Nephron progenitor cell (in vitro differentiated cells): Measurements from ENCODE around the gene KCNK5.

Experiments used
- DNase-seq: peaks from one replicate; pipeline ENCODE4 v3.0.0; 2021
- H3K27ac Mint-ChIP-seq: 2 replicates; pipeline ENCODE4 v1.8.0; 2021; ENCODE audit warnings: mild to moderate bottlenecking, moderate library complexity, mixed read lengths
- H3K27me3 Mint-ChIP-seq: 2 replicates; pipeline ENCODE4 v1.8.0; 2021; ENCODE audit warnings: mild to moderate bottlenecking, low read depth, mixed read lengths; ENCODE audit not compliant: poor library complexity
- H3K36me3 Mint-ChIP-seq: 2 replicates; pipeline ENCODE4 v1.8.0; 2021; ENCODE audit warnings: low read depth, mixed read lengths
- H3K4me1 Mint-ChIP-seq: 2 replicates; pipeline ENCODE4 v1.8.0; 2021; ENCODE audit warnings: mixed read lengths
- H3K4me3 Mint-ChIP-seq: 2 replicates; pipeline ENCODE4 v1.8.0; 2021; ENCODE audit warnings: mild to moderate bottlenecking, moderate library complexity, mixed read lengths
- H3K9me3 Mint-ChIP-seq: 2 replicates; pipeline ENCODE4 v1.8.0; 2021; ENCODE audit warnings: mild to moderate bottlenecking, moderate library complexity, mixed read lengths
- TF ChIP-seq, protein P1 (sequence below): fragments of 200-600 bp; sonication (generic); IDR thresholded peaks from 2 replicates; pipeline ENCODE4 v1.5.0; 2021; ENCODE audit warnings: antibody characterized with exemption

KCNK5 gene

DNA sequence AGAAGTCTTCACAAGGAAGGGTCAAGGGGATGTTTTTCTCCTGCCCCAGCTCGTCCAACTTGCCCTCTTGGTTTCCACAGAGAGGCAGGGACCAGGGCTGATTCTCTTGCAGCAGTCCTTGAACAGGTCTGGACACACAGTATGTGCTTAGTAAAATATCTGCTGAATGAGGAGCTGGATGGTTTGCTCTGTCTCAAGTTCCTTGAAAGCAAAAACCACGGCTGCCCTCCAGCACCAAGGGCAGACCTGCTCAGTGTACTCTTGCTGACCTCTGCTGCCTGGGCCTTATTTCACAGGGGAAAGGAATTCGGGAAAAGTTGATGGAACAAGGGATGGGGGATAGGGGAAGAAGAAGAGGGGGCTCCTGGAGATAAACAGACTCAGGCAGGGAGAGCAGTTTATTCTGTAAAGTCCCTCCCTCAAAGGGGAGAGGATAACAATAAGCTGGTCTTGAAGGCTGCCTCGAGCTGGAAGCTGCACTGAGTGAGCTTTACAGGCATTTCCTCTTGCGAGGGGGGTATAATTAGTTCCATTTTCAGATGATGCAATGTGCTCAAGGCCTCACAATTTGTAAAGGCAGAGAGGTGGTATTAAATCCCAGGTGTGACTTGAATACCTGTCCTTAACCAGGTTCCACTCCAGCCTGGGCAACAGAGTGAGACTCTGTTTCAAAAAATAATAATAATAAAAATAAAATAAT, 10.3 kb downstream of the KCNK5 start:
- Mint-ChIP-seq H3K36me3 (peaks cover 55% of the 10 kb centered on the region), H3K27ac (peak overlapping the region; percentile 4), H3K4me1 (peaks cover 89% of the 10 kb centered on the region), H3K9me3 (no peaks in the 10 kb centered on the region), H3K27me3 (peaks cover 14% of the 10 kb centered on the region), H3K4me3 (no peak overlapping the region)
- DNase-seq: no peak
- TF ChIP-seq, protein P1, sequence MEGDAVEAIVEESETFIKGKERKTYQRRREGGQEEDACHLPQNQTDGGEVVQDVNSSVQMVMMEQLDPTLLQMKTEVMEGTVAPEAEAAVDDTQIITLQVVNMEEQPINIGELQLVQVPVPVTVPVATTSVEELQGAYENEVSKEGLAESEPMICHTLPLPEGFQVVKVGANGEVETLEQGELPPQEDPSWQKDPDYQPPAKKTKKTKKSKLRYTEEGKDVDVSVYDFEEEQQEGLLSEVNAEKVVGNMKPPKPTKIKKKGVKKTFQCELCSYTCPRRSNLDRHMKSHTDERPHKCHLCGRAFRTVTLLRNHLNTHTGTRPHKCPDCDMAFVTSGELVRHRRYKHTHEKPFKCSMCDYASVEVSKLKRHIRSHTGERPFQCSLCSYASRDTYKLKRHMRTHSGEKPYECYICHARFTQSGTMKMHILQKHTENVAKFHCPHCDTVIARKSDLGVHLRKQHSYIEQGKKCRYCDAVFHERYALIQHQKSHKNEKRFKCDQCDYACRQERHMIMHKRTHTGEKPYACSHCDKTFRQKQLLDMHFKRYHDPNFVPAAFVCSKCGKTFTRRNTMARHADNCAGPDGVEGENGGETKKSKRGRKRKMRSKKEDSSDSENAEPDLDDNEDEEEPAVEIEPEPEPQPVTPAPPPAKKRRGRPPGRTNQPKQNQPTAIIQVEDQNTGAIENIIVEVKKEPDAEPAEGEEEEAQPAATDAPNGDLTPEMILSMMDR: no peak

DNA sequence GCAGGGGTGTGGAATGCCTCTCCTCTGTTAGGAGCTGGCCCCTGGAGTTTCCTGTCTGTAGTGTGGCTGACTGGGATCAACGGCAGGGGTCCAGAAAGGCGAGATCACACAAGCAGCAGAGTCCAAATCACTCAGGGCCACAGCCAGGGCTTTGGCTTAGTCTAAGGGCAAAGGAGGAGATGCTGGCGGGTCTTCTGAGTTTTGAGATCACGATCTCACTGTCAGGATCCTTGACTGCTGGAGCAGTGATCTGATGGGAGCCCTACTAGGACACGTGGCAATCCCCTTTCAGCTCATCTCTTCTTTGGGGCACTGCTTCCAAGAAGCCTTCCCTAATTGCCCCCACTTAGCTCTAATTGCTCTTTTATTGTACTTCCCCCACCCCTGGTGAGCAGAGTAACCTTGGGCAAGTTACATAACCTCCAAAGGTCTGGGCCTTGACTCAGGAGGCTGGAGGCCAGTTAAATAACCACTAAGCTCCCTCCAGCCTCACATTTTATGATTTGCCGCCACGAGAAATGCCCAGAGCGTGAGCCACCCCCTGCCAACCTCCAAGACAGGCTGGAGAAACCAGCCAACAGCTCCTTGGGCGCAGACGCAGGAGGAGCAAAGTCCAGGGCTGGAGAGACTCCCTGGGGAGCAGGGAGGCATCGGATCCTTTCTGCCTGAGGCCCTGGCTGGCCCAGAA, 12.0 kb downstream of the KCNK5 start:
- Mint-ChIP-seq H3K4me1 (peaks cover 86% of the 10 kb centered on the region), H3K27me3 (peaks cover 18% of the 10 kb centered on the region), H3K36me3 (peaks cover 49% of the 10 kb centered on the region), H3K27ac (peak overlapping the region; percentile 91), H3K4me3 (no peak overlapping the region), H3K9me3 (no peaks in the 10 kb centered on the region)
- TF ChIP-seq, protein P1: no peak
- DNase-seq: no peak

DNA sequence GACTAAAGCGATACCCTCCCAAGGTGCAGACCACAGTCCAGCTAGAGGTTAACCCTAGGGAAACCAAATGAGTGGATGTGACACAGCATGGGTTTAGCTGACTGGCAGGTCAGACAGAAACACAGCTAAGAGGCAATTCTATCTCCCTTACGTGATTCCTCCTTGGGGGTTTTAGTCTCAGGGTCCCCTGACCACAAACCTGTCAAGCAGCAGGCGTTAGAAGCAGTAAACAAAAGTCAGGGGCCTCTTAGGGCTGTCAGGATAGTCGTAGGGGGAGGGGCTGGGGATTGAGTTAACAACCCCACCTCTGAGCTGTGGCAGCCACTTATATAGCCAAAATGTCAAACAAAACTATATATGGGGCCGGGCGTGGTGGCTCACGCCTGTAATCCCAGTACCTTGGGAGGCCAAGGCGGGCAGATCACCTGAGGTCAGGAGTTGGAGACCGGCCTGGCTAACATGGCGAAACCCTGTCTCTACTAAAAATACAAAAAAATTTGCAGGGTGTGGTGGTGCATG, 13.6 kb downstream of the KCNK5 start:
- DNase-seq: no peak
- peak overlapping the region; percentile 83 for H3K27ac Mint-ChIP-seq
- H3K36me3 Mint-ChIP-seq: peaks cover 38% of the 10 kb centered on the region
- TF ChIP-seq, protein P1: no peak
- peaks cover 83% of the 10 kb centered on the region for H3K4me1 Mint-ChIP-seq
- no peak overlapping the region for H3K4me3 Mint-ChIP-seq
- H3K27me3 Mint-ChIP-seq: peaks cover 13% of the 10 kb centered on the region
- H3K9me3 Mint-ChIP-seq: no peaks in the 10 kb centered on the region

DNA sequence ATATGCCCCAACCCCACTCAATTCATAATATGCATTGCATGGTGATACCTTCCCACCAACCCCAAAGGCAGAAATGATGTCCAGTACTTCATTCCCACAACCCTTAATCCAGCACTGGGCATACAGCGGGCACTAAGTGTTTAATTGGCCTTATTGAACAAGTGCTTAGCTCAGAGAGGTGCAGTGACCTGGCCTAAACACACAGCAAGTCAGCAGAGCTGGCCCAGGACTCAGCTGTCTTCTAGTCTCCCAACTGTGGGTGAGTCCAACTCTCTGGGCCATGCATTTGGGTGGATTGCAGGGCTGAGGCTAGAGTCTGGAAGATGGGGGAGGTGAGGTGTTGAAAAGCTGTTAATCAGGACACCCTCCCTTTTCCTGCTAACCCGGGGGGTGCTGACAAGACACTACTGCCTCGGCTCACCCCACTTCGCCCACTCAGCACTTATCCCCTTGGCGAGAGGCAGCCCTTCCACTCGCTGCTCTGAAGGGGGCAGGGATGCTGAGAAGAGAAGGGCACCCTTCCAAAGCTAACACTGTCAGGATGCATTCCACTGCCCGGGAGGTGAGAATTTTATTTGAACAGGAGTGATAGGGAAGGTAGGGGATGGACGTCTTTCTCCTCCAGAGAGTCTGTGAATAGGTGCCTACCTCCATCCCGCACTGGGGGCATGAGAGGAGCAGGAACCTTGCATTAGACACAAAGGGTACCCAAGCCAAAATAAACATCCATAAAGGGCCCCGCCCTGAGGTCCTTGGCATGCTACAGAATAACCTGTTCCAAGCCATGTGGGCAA, 14.2 kb downstream of the KCNK5 start:
- Mint-ChIP-seq H3K9me3 (no peaks in the 10 kb centered on the region), H3K27ac (peak overlapping the region; percentile 36), H3K4me1 (peaks cover 86% of the 10 kb centered on the region)

DNA sequence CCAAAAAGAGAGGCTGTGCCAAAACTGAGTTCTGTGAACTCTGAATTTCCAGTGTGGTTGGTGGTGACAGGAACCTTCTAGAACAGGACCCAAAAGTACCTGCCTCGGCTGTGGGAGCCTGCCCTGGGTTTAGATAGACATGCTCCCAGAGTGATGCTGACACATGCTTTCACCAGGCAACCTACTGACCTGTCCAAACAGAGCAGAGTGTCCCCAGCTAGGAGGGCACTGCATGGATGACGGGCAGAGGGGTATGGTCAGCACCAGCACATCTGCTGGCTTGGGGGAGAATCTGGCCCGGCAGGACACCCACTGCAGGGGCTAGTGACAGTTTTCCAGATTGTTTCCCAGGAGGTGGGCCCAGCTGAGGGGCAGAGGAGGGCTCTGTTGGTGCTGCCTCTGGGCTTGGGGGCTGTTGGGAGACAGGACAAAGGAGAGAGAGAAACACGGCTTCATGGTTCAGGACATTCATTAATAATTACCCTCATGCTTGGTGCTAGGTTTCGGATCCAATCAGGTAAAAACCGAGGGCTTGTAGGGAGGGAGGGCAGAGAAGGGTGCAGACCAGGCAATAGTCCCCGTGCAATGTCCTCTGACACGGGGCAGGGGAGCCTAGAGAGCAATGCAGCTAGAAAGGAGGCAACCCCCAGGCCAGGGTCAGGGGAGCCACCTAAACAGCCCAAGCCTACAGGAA, 15.0 kb downstream of the KCNK5 start:
- Mint-ChIP-seq H3K27ac (no peak overlapping the region), H3K27me3 (peaks cover 10% of the 10 kb centered on the region), H3K9me3 (no peaks in the 10 kb centered on the region), H3K4me3 (no peak overlapping the region), H3K36me3 (peaks cover 31% of the 10 kb centered on the region), H3K4me1 (peaks cover 86% of the 10 kb centered on the region)
- TF ChIP-seq, protein P1: no peak
- DNase-seq: no peak

More for the DNA sequence above, 14.2 kb downstream of the KCNK5 start:
- TF ChIP-seq, protein P1: no peak
- peaks cover 10% of the 10 kb centered on the region for H3K27me3 Mint-ChIP-seq
- no peak for DNase-seq
- peaks cover 33% of the 10 kb centered on the region for H3K36me3 Mint-ChIP-seq
- H3K4me3 Mint-ChIP-seq: no peak overlapping the region
